ENCODE data around the gene CACNG5. TPM values are rescaled to one million over a fixed set of nuclear protein-coding genes. Genes with fewer than 3 reads are reported as not detected.

The CACNG5 gene
- total RNA-seq, 1 donor from 2014 or later: not detected

GRCh38 chr17:66835476-66835875, 559 bp downstream of the CACNG5 start:
- Mint-ChIP-seq H3K4me3 (ENCODE audit: low read depth) (no peak overlapping the region), H3K27ac (no peak overlapping the region), H3K27me3 (peaks cover 68% of the 10 kb centered on the region), H3K4me1 (ENCODE audit: low read depth) (no peaks in the 10 kb centered on the region), H3K36me3 (ENCODE audit: insufficient read depth) (no peaks in the 10 kb centered on the region), H3K9me3 (ENCODE audit: low read depth) (no peaks in the 10 kb centered on the region)
- no peak for DNase-seq (ENCODE audit: low spot score, unreplicated experiment)
- TF ChIP-seq, protein P1, sequence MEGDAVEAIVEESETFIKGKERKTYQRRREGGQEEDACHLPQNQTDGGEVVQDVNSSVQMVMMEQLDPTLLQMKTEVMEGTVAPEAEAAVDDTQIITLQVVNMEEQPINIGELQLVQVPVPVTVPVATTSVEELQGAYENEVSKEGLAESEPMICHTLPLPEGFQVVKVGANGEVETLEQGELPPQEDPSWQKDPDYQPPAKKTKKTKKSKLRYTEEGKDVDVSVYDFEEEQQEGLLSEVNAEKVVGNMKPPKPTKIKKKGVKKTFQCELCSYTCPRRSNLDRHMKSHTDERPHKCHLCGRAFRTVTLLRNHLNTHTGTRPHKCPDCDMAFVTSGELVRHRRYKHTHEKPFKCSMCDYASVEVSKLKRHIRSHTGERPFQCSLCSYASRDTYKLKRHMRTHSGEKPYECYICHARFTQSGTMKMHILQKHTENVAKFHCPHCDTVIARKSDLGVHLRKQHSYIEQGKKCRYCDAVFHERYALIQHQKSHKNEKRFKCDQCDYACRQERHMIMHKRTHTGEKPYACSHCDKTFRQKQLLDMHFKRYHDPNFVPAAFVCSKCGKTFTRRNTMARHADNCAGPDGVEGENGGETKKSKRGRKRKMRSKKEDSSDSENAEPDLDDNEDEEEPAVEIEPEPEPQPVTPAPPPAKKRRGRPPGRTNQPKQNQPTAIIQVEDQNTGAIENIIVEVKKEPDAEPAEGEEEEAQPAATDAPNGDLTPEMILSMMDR (IDR thresholded peaks at IDR 0.05; ENCODE audit: unreplicated experiment): no peak

GRCh38 chr17:66836063-66837005, 1.4 kb downstream of the CACNG5 start:
- Mint-ChIP-seq H3K4me1 (ENCODE audit: low read depth) (no peaks in the 10 kb centered on the region), H3K27ac (no peak overlapping the region), H3K27me3 (peaks cover 68% of the 10 kb centered on the region), H3K36me3 (ENCODE audit: insufficient read depth) (no peaks in the 10 kb centered on the region), H3K9me3 (ENCODE audit: low read depth) (no peaks in the 10 kb centered on the region), H3K4me3 (ENCODE audit: low read depth) (no peak overlapping the region)
- DNase-seq (ENCODE audit: low spot score, unreplicated experiment): no peak
- TF ChIP-seq, protein P1 (IDR thresholded peaks at IDR 0.05; ENCODE audit: unreplicated experiment): no peak

DNA sequence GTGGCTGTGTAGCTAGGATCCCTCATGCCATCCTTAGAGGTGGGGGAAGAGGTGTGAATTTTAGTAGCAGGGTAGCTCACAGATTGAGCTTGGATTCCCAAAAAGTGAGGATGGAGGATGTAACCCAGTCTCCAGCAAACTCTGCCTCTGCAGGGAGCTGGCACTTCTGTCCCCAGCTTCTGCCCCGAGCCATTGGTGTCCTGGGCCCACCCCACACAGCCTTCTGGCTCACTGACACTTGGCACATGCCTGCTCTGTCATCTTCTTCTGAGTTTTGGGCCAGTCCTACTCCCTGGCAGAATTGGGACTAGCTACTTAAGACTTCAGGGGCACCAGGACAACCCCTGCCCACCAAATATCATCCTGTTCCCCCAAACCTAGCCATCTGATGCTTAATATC, 2.3 kb downstream of the CACNG5 start:
- Mint-ChIP-seq H3K27ac (no peak overlapping the region), H3K27me3 (peaks cover 59% of the 10 kb centered on the region), H3K9me3 (ENCODE audit: low read depth) (no peaks in the 10 kb centered on the region), H3K4me1 (ENCODE audit: low read depth) (no peaks in the 10 kb centered on the region), H3K4me3 (ENCODE audit: low read depth) (no peak overlapping the region), H3K36me3 (ENCODE audit: insufficient read depth) (no peaks in the 10 kb centered on the region)
- DNase-seq (ENCODE audit: low spot score, unreplicated experiment): no peak
- TF ChIP-seq, protein P1 (IDR thresholded peaks at IDR 0.05; ENCODE audit: unreplicated experiment): no peak

DNA sequence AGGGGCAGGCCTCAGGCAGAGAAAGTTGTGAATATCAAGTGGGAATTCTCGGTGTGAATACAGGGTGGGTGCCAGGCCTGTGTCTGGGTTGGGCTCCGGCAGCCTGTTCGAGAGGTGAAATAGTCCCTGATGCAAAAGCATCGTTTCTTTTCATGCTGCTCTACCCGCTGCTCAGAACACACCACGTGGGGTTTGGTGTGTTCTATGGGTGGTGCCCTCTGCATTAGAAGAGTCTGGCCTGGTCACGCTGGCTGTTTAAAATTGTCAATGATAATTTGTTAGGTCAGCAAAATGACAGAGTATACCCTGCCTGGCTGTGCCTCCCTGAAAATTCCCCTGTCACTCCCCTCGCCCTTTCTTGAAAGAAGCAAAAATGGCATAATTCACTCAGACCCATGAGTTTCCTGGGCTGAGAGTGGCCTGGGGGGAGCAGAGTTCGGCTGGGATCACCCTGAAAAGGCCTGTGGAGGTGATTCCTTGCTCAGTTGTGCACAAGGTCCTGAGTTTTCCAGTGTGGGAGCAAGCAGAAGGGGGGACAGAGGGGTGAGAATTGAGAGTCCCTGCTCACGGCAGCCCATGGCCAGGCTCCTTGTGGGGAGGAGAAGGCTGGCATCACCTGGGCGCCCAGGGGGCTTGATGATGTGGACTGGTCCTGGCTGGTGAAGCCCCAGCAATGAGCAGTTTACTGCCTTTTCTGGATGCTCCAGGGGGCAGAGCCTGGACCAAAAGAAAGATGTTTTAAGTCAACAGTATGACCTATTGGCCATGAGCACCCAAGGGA, 3.2 kb downstream of the CACNG5 start:
- Mint-ChIP-seq H3K4me3 (ENCODE audit: low read depth) (no peak overlapping the region), H3K9me3 (ENCODE audit: low read depth) (no peaks in the 10 kb centered on the region), H3K36me3 (ENCODE audit: insufficient read depth) (no peaks in the 10 kb centered on the region), H3K4me1 (ENCODE audit: low read depth) (no peaks in the 10 kb centered on the region), H3K27ac (no peak overlapping the region), H3K27me3 (peaks cover 56% of the 10 kb centered on the region)
- no peak for DNase-seq (ENCODE audit: low spot score, unreplicated experiment)
- TF ChIP-seq, protein P1 (IDR thresholded peaks at IDR 0.05; ENCODE audit: unreplicated experiment): no peak

- no peak for DNase-seq (ENCODE audit: low spot score, unreplicated experiment)
- Mint-ChIP-seq H3K36me3 (ENCODE audit: insufficient read depth) (no peaks in the 10 kb centered on the region), H3K27me3 (peaks cover 44% of the 10 kb centered on the region), H3K27ac (no peak overlapping the region), H3K9me3 (ENCODE audit: low read depth) (no peaks in the 10 kb centered on the region), H3K4me3 (ENCODE audit: low read depth) (no peak overlapping the region), H3K4me1 (ENCODE audit: low read depth) (no peaks in the 10 kb centered on the region)
- TF ChIP-seq, protein P1 (IDR thresholded peaks at IDR 0.05; ENCODE audit: unreplicated experiment): no peak
These were observed 4.7 kb downstream of the CACNG5 start for GRCh38 chr17:66839616-66840015.

Data from progenitor cell of endocrine pancreas (in vitro differentiated cells).